HAP-1 (cell line): Measurements from ENCODE around the gene SORBS2.
"Not testable (repeated sequence)": the region's sequence is repeated elsewhere in the genome, so short reads cannot be mapped to it uniquely, and the experiment has no call there.

Experiments
- DNase-seq, 2 experiments: peaks; one replicate each; pipeline ENCODE4 v3.0.0-alpha.2; 2016 to 2020; ENCODE audit warnings: low spot score in 2 of 2
- H3K27me3 ChIP-seq: fragments of 250-450 bp; sonication (Bioruptor Pico); 2 replicates; pipeline ENCODE4 v1.5.1; 2020; ENCODE audit warnings: low read depth, mild to moderate bottlenecking, moderate library complexity
- H3K36me3 ChIP-seq: fragments of 250-450 bp; sonication (Bioruptor Pico); replicated peaks from 2 replicates; pipeline ENCODE4 v1.5.1; 2020; ENCODE audit warnings: mild to moderate bottlenecking
- H3K4me1 ChIP-seq: fragments of 250-450 bp; sonication (Bioruptor Pico); 2 replicates; pipeline ENCODE4 v1.5.1; 2020; ENCODE audit warnings: mild to moderate bottlenecking
- H3K4me3 ChIP-seq: fragments of 250-450 bp; sonication (Bioruptor Pico); 2 replicates; pipeline ENCODE4 v1.5.1; 2020; ENCODE audit warnings: mild to moderate bottlenecking, moderate library complexity
- H3K9me3 ChIP-seq: fragments of 250-450 bp; sonication (Bioruptor Pico); 2 replicates; pipeline ENCODE4 v1.5.1; 2020; ENCODE audit warnings: mild to moderate bottlenecking, moderate library complexity
- in situ Hi-C: fragments of 300-500 bp; cut with MboI; formaldehyde crosslinking; loops from 3 replicates; pipeline ENCODE4 v1.14.3; 2020; ENCODE audit warnings: low sequenced_read_pairs, inconsistent platforms, mixed read lengths

SORBS2 gene, protein sequence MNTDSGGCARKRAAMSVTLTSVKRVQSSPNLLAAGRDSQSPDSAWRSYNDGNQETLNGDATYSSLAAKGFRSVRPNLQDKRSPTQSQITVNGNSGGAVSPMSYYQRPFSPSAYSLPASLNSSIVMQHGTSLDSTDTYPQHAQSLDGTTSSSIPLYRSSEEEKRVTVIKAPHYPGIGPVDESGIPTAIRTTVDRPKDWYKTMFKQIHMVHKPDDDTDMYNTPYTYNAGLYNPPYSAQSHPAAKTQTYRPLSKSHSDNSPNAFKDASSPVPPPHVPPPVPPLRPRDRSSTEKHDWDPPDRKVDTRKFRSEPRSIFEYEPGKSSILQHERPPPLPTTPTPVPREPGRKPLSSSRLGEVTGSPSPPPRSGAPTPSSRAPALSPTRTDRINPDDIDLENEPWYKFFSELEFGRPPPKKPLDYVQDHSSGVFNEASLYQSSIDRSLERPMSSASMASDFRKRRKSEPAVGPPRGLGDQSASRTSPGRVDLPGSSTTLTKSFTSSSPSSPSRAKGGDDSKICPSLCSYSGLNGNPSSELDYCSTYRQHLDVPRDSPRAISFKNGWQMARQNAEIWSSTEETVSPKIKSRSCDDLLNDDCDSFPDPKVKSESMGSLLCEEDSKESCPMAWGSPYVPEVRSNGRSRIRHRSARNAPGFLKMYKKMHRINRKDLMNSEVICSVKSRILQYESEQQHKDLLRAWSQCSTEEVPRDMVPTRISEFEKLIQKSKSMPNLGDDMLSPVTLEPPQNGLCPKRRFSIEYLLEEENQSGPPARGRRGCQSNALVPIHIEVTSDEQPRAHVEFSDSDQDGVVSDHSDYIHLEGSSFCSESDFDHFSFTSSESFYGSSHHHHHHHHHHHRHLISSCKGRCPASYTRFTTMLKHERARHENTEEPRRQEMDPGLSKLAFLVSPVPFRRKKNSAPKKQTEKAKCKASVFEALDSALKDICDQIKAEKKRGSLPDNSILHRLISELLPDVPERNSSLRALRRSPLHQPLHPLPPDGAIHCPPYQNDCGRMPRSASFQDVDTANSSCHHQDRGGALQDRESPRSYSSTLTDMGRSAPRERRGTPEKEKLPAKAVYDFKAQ (N-terminal part only)

DNA sequence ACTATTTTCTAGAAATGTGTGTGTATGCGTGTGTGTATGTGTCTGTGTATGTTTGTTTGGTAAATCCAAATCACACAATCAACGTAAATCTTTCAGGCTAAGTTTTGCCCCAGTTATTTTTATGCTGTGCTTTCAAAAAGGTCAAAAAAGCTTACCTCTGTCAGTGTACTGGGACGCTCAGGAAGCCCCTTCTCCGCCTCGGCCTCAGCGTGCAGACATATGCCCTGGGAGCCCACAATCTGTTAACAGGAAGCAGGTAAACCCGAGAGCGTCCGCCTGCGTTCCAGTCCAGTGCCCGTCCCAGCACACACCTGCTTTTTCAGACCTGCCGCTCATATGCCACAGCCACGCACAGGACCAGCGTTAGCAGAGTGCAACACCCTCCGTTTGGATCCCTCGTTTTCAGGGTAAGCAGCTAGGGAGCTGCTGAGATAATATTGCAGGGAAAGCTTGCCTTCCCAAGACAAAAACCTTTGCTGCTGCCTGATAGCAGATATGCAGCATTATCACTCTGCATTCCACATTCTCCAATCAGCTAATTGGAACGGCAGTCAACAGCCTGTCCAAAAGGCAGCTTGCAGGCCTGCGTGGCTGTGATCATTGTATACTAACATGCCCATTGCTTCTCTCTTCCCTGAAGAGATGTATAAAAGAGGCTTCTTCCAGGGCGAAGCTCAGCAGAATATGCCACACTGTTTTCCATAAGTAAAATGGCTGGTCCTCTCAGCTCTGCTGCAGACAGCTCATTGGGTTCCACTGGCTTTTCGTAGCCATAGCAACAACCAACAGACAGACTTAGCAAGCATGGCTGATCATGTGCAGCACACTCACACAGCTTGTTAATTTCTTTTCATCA lies at the start of gene SORBS2:
Gene SORBS2 (minus strand): TSS at position 686 of the 856 bp plus-strand sequence. CDS start 121,623 bp downstream, outside the sequence.
- in situ Hi-C loops: no loop called here
- peaks cover 6% of the 10 kb centered on the region for H3K4me1 ChIP-seq
- H3K36me3 ChIP-seq: no peaks in the 10 kb centered on the region
- DNase-seq: peak; percentile 34 to 42
- H3K4me3 ChIP-seq: no peak within 1 kb of the TSS
- no peaks in the 10 kb centered on the region; the same call in 1 of the 2 replicates for H3K27me3 ChIP-seq
- no peaks in the 10 kb centered on the region for H3K9me3 ChIP-seq

GRCh38 chr4:185859111-185859510 lies 47.1 kb upstream of the SORBS2 start:
- Histone ChIP-seq H3K9me3 (no peaks in the 10 kb centered on the region), H3K4me3 (no peak overlapping the region), H3K4me1 (peaks cover 3% of the 10 kb centered on the region), H3K27me3 (no peaks in the 10 kb centered on the region), H3K36me3 (no peaks in the 10 kb centered on the region)
- in situ Hi-C loops: no loop called here
- DNase-seq: no peak

DNA sequence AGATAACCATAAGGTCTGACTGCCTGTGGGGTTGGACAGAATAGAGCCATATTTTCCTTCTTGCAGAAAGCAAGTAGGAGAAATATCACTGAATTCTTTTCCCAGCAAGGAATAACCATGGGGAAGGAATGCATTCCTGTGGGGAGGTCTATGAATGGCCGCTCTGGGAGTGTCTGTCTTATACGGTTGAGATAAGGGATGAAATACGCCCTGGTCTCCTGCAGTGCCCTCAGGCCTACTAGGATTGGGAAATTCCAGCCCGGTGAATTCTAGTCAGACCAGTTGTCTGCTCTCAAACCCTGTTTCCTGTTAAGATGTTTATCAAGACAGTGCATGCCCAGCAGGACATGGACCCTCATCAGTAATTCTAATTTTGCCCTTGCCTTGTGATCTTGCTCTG lies 45.6 kb upstream of the SORBS2 start:
- H3K4me1 ChIP-seq, in situ Hi-C loops, DNase-seq, H3K4me3 ChIP-seq, H3K27me3 ChIP-seq, H3K9me3 ChIP-seq, H3K36me3 ChIP-seq: not testable (repeated sequence)

GRCh38 chr4:185853841-185854240 lies 41.8 kb upstream of the SORBS2 start:
- Histone ChIP-seq H3K9me3 (0 out of 2 replicates have a peak, but pooled peaks cover 3% of the 10 kb centered on the region), H3K4me3 (no peak overlapping the region), H3K27me3 (no peaks in the 10 kb centered on the region), H3K4me1 (peaks cover 3% of the 10 kb centered on the region), H3K36me3 (no peaks in the 10 kb centered on the region)
- no peak for DNase-seq
- in situ Hi-C loops: no loop called here

DNA sequence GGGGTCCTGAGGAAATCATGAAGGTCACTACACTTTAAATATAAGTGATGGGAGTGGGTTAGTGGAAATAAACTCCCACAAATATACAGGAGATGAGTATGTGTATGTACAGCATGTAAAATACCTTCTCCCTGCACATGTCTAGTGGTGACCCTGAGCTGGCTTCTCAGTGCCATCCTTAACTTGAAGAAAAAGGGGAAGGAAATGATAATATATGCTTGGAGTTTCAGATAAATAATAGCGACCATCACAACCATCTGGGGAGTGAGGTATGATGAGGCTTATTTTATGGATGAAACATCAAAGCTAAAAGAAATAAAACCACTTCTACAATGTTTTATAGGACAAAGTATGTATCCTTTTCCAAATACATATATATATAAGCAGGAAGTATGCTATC lies 41.0 kb upstream of the SORBS2 start:
- in situ Hi-C loops: no loop called here
- Histone ChIP-seq H3K9me3 (0 out of 2 replicates have a peak, but pooled peaks cover 3% of the 10 kb centered on the region), H3K4me3 (no peak overlapping the region), H3K4me1 (peaks cover 3% of the 10 kb centered on the region), H3K27me3 (no peaks in the 10 kb centered on the region), H3K36me3 (no peaks in the 10 kb centered on the region)
- no peak for DNase-seq

DNA sequence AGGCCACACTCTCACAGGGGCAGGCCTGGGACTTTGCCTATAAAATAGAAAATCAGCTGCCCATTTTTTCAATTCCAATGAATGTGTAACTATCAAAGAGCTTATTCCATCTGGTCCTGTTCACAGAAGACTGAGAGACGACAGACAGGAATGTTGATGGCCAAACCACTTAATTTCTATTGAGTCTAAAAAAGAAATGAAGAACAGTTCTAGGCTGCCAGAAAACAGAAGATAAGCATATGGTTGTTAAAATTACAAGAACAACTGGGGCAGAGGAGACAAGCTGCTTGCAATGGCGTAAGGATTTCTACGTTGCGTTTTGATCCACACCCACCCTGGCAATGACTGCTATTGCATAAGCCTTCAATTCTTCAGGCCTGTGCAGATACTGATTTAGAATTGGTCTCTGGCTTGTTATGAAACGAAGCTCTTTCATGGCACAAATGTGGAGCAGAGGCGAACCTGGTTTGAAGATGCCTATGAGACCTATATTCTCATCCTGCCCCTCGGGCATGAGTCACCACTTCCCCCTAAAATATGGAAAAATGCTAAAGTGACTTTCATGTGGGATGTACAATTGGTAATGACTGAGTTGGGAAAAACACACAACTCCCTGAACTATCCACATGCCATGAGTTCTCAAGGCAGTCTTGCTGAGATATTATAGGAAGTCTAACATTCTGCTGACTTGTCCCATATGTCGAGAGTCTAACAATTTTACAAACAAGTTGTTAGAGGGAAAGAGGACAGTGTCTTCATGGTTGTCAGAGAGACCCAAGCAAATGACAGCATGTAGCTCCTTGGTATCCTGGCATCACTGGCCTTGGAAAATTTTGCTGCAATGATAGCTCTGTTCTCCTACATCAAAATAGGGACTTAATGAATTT lies 37.9 kb upstream of the SORBS2 start:
- no peak for DNase-seq
- Histone ChIP-seq H3K9me3 (0 out of 2 replicates have a peak, but pooled peaks cover 3% of the 10 kb centered on the region), H3K4me1 (peaks cover 3% of the 10 kb centered on the region), H3K27me3 (no peaks in the 10 kb centered on the region), H3K4me3 (no peak overlapping the region), H3K36me3 (no peaks in the 10 kb centered on the region)
- in situ Hi-C loops: no loop called here

DNA sequence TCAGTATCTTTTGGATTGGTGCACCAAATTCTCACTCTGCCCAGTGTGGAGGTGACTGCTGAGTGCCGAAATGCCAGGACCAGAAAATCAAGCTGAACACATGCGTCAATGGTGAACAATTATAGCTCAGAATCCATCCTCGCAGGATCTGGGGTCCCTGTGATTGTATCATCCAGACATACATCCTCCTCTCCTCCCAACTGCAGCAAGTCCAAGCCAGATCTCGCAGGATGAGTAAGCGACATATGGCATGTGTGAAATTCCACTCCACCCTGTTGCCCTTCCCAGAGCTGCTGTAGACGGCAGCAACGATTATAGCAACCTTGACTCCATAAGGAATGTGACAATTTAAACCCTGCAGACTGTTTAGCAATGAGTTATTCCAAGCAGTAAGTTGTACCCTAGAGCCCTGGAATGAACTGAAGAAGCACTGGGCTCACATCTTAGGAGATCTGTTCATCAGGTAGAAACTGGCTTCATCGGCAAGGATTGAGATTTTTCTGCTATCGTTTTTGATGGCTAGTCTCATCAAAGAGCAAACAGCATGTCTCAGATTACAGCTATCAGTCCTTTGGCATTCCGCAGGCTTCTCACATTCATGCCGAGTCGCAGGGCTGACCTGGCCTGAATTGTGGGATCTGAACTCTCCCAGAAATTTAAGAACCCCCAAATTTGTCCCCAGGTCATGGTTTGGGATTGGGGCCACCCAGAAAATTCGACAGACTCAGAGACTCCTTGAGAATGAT lies 35.5 kb upstream of the SORBS2 start:
- Histone ChIP-seq H3K9me3 (0 out of 2 replicates have a peak, but pooled peaks cover 3% of the 10 kb centered on the region), H3K4me3 (no peak overlapping the region), H3K4me1 (no peaks in the 10 kb centered on the region), H3K27me3 (no peaks in the 10 kb centered on the region), H3K36me3 (no peaks in the 10 kb centered on the region)
- DNase-seq: no peak
- in situ Hi-C loops: no loop called here

- Histone ChIP-seq H3K4me1 (no peaks in the 10 kb centered on the region), H3K9me3 (no peaks in the 10 kb centered on the region), H3K4me3 (no peak overlapping the region), H3K36me3 (no peaks in the 10 kb centered on the region), H3K27me3 (no peaks in the 10 kb centered on the region)
- no peak for DNase-seq
- in situ Hi-C loops: no loop called here
Observed at GRCh38 chr4:185846505-185847150, 34.6 kb upstream of the SORBS2 start.

DNA sequence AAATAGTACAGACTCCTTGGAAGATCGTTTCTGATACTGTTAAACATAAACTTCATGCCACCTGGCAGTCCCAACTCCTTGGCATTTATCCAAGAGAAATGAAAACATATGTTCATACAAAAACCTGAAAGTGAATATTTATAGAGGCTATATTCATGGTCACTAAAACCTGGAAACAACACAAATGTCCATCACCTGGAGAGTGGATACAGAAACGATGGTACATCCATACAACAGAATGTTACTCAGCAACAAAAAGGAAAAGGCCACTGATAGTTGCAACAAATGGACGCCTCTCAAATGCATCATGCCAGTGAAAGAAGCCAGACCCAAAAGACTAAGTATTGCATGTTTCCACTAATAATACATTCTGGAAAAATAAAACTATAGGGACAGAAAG lies 34.0 kb upstream of the SORBS2 start:
- Histone ChIP-seq H3K9me3 (no peaks in the 10 kb centered on the region), H3K4me3 (no peak overlapping the region)
- in situ Hi-C loops: no loop called here

DNA sequence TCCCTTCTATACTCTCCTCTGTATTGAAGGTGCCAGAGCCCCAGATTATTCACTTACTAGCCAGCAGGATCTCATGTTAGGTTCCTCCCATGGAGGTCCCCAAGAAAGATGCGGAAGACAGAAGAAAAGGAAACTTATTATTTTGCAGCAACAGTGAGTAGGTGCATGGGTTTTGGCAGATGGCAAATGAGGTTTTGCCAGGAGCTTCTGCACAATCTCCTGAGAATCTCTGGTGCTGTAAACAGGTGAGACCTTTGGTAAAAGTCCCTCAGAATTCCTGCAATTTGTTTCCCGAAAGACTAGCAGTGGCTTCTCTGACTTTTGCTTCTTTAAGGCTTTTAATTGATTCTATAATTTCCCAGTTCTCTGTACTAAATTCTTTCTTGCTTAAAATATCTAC lies 29.5 kb upstream of the SORBS2 start:
- no peaks in the 10 kb centered on the region for H3K9me3 ChIP-seq

More for the DNA sequence above, 34.0 kb upstream of the SORBS2 start:
- Histone ChIP-seq H3K36me3 (no peaks in the 10 kb centered on the region), H3K27me3 (no peaks in the 10 kb centered on the region), H3K4me1 (no peaks in the 10 kb centered on the region)
- DNase-seq: no peak

GRCh38 chr4:185840953-185841352 lies 29.0 kb upstream of the SORBS2 start:
- Histone ChIP-seq H3K4me3 (no peak overlapping the region), H3K36me3 (no peaks in the 10 kb centered on the region), H3K4me1 (peaks cover 36% of the 10 kb centered on the region), H3K9me3 (no peaks in the 10 kb centered on the region), H3K27me3 (no peaks in the 10 kb centered on the region)
- no peak for DNase-seq
- in situ Hi-C loops: no loop called here

More for the DNA sequence above, 29.5 kb upstream of the SORBS2 start:
- in situ Hi-C loops: no loop called here
- H3K36me3 ChIP-seq: no peaks in the 10 kb centered on the region
- DNase-seq: no peak
- peaks cover 33% of the 10 kb centered on the region for H3K4me1 ChIP-seq
- H3K27me3 ChIP-seq: no peaks in the 10 kb centered on the region
- no peak overlapping the region for H3K4me3 ChIP-seq
